ENCODE data around the gene NPS.

GRCh38 chr10:127578961-127579305, 29.8 kb downstream of the NPS start:
- TF ChIP-seq CTCF (IDR thresholded peaks at IDR 0.05), result no peak
- TF ChIP-seq CHD2 (IDR thresholded peaks at IDR 0.05; ENCODE audit: low read length, partially characterized antibody), result no peak
- no peak for TF ChIP-seq RCOR1 (IDR thresholded peaks at IDR 0.05; ENCODE audit: low read depth, low read length)
- TF ChIP-seq MAX (IDR thresholded peaks at IDR 0.05), result no peak
- no peak for TF ChIP-seq POLR2A (IDR thresholded peaks at IDR 0.05; ENCODE audit: low read length)
- TF ChIP-seq, protein P1, sequence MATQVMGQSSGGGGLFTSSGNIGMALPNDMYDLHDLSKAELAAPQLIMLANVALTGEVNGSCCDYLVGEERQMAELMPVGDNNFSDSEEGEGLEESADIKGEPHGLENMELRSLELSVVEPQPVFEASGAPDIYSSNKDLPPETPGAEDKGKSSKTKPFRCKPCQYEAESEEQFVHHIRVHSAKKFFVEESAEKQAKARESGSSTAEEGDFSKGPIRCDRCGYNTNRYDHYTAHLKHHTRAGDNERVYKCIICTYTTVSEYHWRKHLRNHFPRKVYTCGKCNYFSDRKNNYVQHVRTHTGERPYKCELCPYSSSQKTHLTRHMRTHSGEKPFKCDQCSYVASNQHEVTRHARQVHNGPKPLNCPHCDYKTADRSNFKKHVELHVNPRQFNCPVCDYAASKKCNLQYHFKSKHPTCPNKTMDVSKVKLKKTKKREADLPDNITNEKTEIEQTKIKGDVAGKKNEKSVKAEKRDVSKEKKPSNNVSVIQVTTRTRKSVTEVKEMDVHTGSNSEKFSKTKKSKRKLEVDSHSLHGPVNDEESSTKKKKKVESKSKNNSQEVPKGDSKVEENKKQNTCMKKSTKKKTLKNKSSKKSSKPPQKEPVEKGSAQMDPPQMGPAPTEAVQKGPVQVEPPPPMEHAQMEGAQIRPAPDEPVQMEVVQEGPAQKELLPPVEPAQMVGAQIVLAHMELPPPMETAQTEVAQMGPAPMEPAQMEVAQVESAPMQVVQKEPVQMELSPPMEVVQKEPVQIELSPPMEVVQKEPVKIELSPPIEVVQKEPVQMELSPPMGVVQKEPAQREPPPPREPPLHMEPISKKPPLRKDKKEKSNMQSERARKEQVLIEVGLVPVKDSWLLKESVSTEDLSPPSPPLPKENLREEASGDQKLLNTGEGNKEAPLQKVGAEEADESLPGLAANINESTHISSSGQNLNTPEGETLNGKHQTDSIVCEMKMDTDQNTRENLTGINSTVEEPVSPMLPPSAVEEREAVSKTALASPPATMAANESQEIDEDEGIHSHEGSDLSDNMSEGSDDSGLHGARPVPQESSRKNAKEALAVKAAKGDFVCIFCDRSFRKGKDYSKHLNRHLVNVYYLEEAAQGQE (IDR thresholded peaks at IDR 0.05), result no peak
- no peak for TF ChIP-seq CHD4 (IDR thresholded peaks at IDR 0.05; ENCODE audit: borderline replicate concordance)

Measured in A549 (cell line).